IMR-90 (cell line): ENCODE data around the gene RAD18. TPM values are rescaled to one million over a fixed set of nuclear protein-coding genes. Genes with fewer than 3 reads are reported as not detected.

Experiments used
- ATAC-seq: fragments of 200-7000 bp; cut with Tn5 transposase; 2 replicates; pipeline ENCODE4 v1.9.1; 2020; ENCODE audit warnings: low read depth, mild to moderate bottlenecking, moderate library complexity
- BruUV-seq: library from RNA; stranded (reverse); fragments of 400-500 nt; replicated peaks from 2 replicates; lab custom pipeline; 2021; lab: Mats Ljungman, UMichigan
- CTCF ChIA-PET: fragments of 300-600 bp; formaldehyde crosslinking; extraction: SDS; loops from one replicate; lab custom pipeline; 2021; ENCODE audit warnings: antibody characterized with exemption; lab: Yijun Ruan, JAX
- POLR2A ChIA-PET: fragments of 300-600 bp; sonication (Branson Sonifier 250); formaldehyde crosslinking; loops from one replicate; lab custom pipeline; 2022; ENCODE audit warnings: antibody characterized with exemption; ENCODE audit not compliant: unreplicated experiment; lab: Charles Lee
- DNase-seq: peaks from one replicate; pipeline ENCODE4 v3.0.0; 2013
- H2AFZ ChIP-seq: replicated peaks from 2 replicates; pipeline ENCODE3; 2013; ENCODE audit warnings: low read length, mild to moderate bottlenecking; ENCODE audit not compliant: poor library complexity
- H2AK5ac ChIP-seq: 2 replicates; pipeline ENCODE4 v1.6.1; 2013; ENCODE audit warnings: low read depth, low read length, inconsistent platforms
- H2AK9ac ChIP-seq: replicated peaks from 2 replicates; pipeline ENCODE3; 2013; ENCODE audit warnings: mild to moderate bottlenecking, low read depth, low read length, moderate library complexity; ENCODE audit not compliant: poor library complexity
- H2BK120ac ChIP-seq: 2 replicates; pipeline ENCODE4 v1.6.1; 2013; ENCODE audit warnings: low read depth, low read length, inconsistent platforms
- H2BK15ac ChIP-seq: 3 replicates; pipeline ENCODE4 v1.6.1; 2013; ENCODE audit warnings: low read depth, low read length, inconsistent platforms
- H2BK20ac ChIP-seq: 2 replicates; pipeline ENCODE4 v1.6.1; 2013; ENCODE audit warnings: low read depth, mild to moderate bottlenecking, inconsistent platforms, low read length, moderate library complexity
- H2BK5ac ChIP-seq: 2 replicates; pipeline ENCODE4 v1.6.1; 2013; ENCODE audit warnings: mild to moderate bottlenecking, low read depth, low read length, inconsistent platforms; ENCODE audit not compliant: poor library complexity, severe bottlenecking
- H3K14ac ChIP-seq: replicated peaks from 2 replicates; pipeline ENCODE4 v1.6.1; 2013; ENCODE audit warnings: low read depth, low read length, inconsistent platforms
- H3K18ac ChIP-seq: 2 replicates; pipeline ENCODE4 v1.6.1; 2013; ENCODE audit warnings: low read depth, low read length, control low read depth
- H3K23ac ChIP-seq: 2 replicates; pipeline ENCODE4 v1.6.1; 2013; ENCODE audit warnings: low read depth, low read length, inconsistent platforms
- H3K27ac ChIP-seq: 2 replicates; pipeline ENCODE4 v1.5.1; 2013; ENCODE audit warnings: mild to moderate bottlenecking, control low read depth, low read length; ENCODE audit not compliant: insufficient read depth
- H3K27me3 ChIP-seq: 2 replicates; pipeline ENCODE4 v1.6.1; 2013; ENCODE audit warnings: low read length; ENCODE audit not compliant: control insufficient read depth, insufficient read depth
- H3K36me3 ChIP-seq: 2 replicates; pipeline ENCODE4 v1.6.1; 2013; ENCODE audit warnings: low read length, mixed read lengths; ENCODE audit not compliant: control insufficient read depth, insufficient read depth
- H3K4ac ChIP-seq: 2 replicates; pipeline ENCODE4 v1.6.1; 2013; ENCODE audit warnings: low read depth, low read length, inconsistent platforms
- H3K4me1 ChIP-seq: 2 replicates; pipeline ENCODE4 v1.6.1; 2013; ENCODE audit warnings: low read length, mixed read lengths; ENCODE audit not compliant: control insufficient read depth, insufficient read depth
- H3K4me2 ChIP-seq: 2 replicates; pipeline ENCODE4 v1.6.1; 2013; ENCODE audit warnings: low read depth, mild to moderate bottlenecking, control low read depth, low read length, moderate library complexity
- H3K4me3 ChIP-seq: 2 replicates; pipeline ENCODE4 v1.5.1; 2013; ENCODE audit warnings: low read depth, mild to moderate bottlenecking, control low read depth, low read length, moderate library complexity; ENCODE audit not compliant: insufficient read depth
- H3K56ac ChIP-seq: 2 replicates; pipeline ENCODE4 v1.6.1; 2013; ENCODE audit warnings: low read length, inconsistent platforms; ENCODE audit not compliant: insufficient read depth; ENCODE audit errors: extremely low read depth
- H3K79me1 ChIP-seq, 2 experiments: 2 replicates each; pipeline ENCODE4 v1.6.1; 2013; ENCODE audit warnings: low read length in 2 of 2, inconsistent platforms in 1 of 2, low read depth in 1 of 2
- H3K9ac ChIP-seq: 2 replicates; pipeline ENCODE4 v1.6.1; 2013; ENCODE audit warnings: low read depth, low read length, control low read depth
- H3K9me1 ChIP-seq: 2 replicates; pipeline ENCODE4 v1.6.1; 2013; ENCODE audit warnings: low read length, inconsistent platforms; ENCODE audit not compliant: insufficient read depth
- H3K9me3 ChIP-seq: 2 replicates; pipeline ENCODE4 v1.6.1; 2013; ENCODE audit warnings: low read length; ENCODE audit not compliant: control insufficient read depth, insufficient read depth
- H4K20me1 ChIP-seq: 2 replicates; pipeline ENCODE4 v1.6.1; 2013; ENCODE audit warnings: low read length, inconsistent platforms; ENCODE audit not compliant: insufficient read depth
- H4K5ac ChIP-seq: 2 replicates; pipeline ENCODE4 v1.6.1; 2013; ENCODE audit warnings: mild to moderate bottlenecking, low read depth, low read length, control low read depth
- H4K8ac ChIP-seq, 2 experiments: 2 replicates each; pipeline ENCODE4 v1.6.1; 2013; ENCODE audit warnings: low read depth in 2 of 2, low read length in 2 of 2, control low read depth in 1 of 2, inconsistent platforms in 1 of 2
- H4K91ac ChIP-seq: 2 replicates; pipeline ENCODE4 v1.6.1; 2013; ENCODE audit warnings: low read depth, low read length, inconsistent platforms; ENCODE audit not compliant: insufficient read depth
- BHLHE40 ChIP-seq: fragments of 150-350 bp; IDR thresholded peaks from 2 replicates; pipeline ENCODE4 v1.6.1; 2016; ENCODE audit warnings: mild to moderate bottlenecking, low read depth, low read length
- CEBPB ChIP-seq: IDR thresholded peaks from 2 replicates; pipeline ENCODE4 v1.6.1; 2012; ENCODE audit warnings: low read depth, low read length, improper control_type of control experiment
- CHD1 ChIP-seq: IDR thresholded peaks from 2 replicates; pipeline ENCODE4 v1.6.1; 2012; ENCODE audit warnings: low read depth, low read length, improper control_type of control experiment
- FOS ChIP-seq: fragments of 150-350 bp; IDR thresholded peaks from 2 replicates; pipeline ENCODE4 v1.6.1; 2016; ENCODE audit warnings: low read depth, low read length
- MAFK ChIP-seq: IDR thresholded peaks from 2 replicates; pipeline ENCODE4 v1.6.1; 2012; ENCODE audit warnings: low read depth, low read length, improper control_type of control experiment
- MAZ ChIP-seq: IDR thresholded peaks from 2 replicates; pipeline ENCODE4 v1.6.1; 2012; ENCODE audit warnings: low read depth, mild to moderate bottlenecking, low read length, improper control_type of control experiment, moderate library complexity, borderline replicate concordance
- MXI1 ChIP-seq: IDR thresholded peaks from 2 replicates; pipeline ENCODE4 v1.6.1; 2012; ENCODE audit warnings: low read depth, mild to moderate bottlenecking, low read length, moderate library complexity, borderline replicate concordance
- NFE2L2 ChIP-seq: fragments of 150-350 bp; IDR thresholded peaks from 2 replicates; pipeline ENCODE4 v1.6.1; 2016; ENCODE audit warnings: low read depth, mild to moderate bottlenecking, low read length
- POLR2A ChIP-seq: IDR thresholded peaks from 2 replicates; pipeline ENCODE4 v1.6.1; 2012; ENCODE audit warnings: mild to moderate bottlenecking, low read depth, low read length
- RAD21 ChIP-seq: IDR thresholded peaks from 2 replicates; pipeline ENCODE4 v1.6.1; 2012; ENCODE audit warnings: low read length, improper control_type of control experiment
- RCOR1 ChIP-seq: IDR thresholded peaks from 2 replicates; pipeline ENCODE4 v1.6.1; 2012; ENCODE audit warnings: mild to moderate bottlenecking, low read length, improper control_type of control experiment; ENCODE audit not compliant: insufficient replicate concordance
- RFX5 ChIP-seq: IDR thresholded peaks from 2 replicates; pipeline ENCODE4 v1.8.0; 2012; ENCODE audit warnings: low read depth, mild to moderate bottlenecking, low read length, moderate library complexity
- SMC3 ChIP-seq: fragments of 150-350 bp; IDR thresholded peaks from 2 replicates; pipeline ENCODE4 v1.6.1; 2016; ENCODE audit warnings: low read depth, mild to moderate bottlenecking, antibody characterized with exemption, low read length, moderate library complexity
- WGBS, 2 experiments: methylation state at CpG; one replicate each; pipeline versions ENCODE4 v1.1.5 to v1.1.7; 2013; ENCODE audit warnings: missing lambda C conversion rate in 2 of 2; ENCODE audit not compliant: insufficient read length in 1 of 2; ENCODE audit errors: extremely low coverage in 2 of 2; 5-methylcytosine and 5-hydroxymethylcytosine counted together
- dilution Hi-C: fragments of 300-500 bp; cut with HindIII; formaldehyde crosslinking; loops from one replicate; pipeline ENCODE4 v1.14.3; 2018; ENCODE audit warnings: low sequenced_read_pairs; ENCODE audit not compliant: unreplicated experiment
- in situ Hi-C: fragments of 300-500 bp; cut with MboI; formaldehyde crosslinking; loops from 3 replicates; pipeline ENCODE4 v1.14.3; 2019; ENCODE audit warnings: low sequenced_read_pairs, inconsistent platforms, mixed read lengths
- intact Hi-C: fragments of 100-400 bp; cut with micrococcal nuclease; formaldehyde crosslinking; loops from 2 replicates; pipeline ENCODE4 v1.10.0; 2022
- polyA plus RNA-seq, 3 experiments: library from polyadenylated mRNA; depleted of rRNA; stranded (reverse); fragments of >200 nt; gene quantifications; 2 replicates each; pipeline ENCODE4 v1.2.3, GENCODE V29; 2012; ENCODE audit warnings: low replicate concordance in 1 of 3
- total RNA-seq: library from RNA; depleted of rRNA; stranded (reverse); fragments of >200 nt; gene quantifications from 2 replicates; pipeline ENCODE4 v1.2.3, GENCODE V29; 2012
- TF ChIP-seq, protein P1 (sequence below): fragments of 150-350 bp; IDR thresholded peaks from 2 replicates; pipeline ENCODE4 v1.6.1; 2017; ENCODE audit warnings: mild to moderate bottlenecking, antibody characterized with exemption, low read length, low read depth
- TF ChIP-seq, protein P2 (sequence below): conservative IDR thresholded peaks from 2 replicates; pipeline ENCODE4 v1.5.1; 2012; ENCODE audit warnings: mild to moderate bottlenecking, low read depth, low read length, improper control_type of control experiment
- TF ChIP-seq, protein P3 (sequence below): fragments of 150-350 bp; IDR thresholded peaks from 2 replicates; pipeline ENCODE4 v1.6.1; 2016; ENCODE audit warnings: low read depth, mild to moderate bottlenecking, low read length, moderate library complexity, borderline replicate concordance

Gene RAD18
- total and polyA plus RNA-seq, 2 of the 4 experiments (the other 2 are of a cell fraction) = 8.2 to 17.2 TPM

DNA sequence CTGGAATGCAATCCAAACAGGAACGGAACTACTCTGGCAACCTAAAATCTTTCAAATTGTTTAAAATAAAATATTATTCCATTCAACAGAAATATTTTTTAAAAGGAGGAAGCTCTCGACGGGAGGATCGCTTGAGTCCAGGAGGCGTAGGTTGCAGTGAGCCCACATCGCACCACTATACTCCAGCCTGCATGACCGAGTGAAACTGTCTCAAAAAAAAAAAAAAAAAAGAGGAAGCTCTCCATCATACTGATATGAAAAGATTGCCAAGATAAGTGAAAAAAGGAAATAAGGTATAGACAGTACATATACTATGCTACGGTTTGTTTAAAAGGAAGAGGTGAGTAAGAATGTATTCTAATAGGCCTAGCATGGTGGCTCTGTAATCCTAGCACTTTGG is 3.6 kb downstream of the RAD18 start:
- no peak for TF ChIP-seq BHLHE40
- TF ChIP-seq MAFK = no peak
- TF ChIP-seq POLR2A = no peak
- TF ChIP-seq, protein P1, sequence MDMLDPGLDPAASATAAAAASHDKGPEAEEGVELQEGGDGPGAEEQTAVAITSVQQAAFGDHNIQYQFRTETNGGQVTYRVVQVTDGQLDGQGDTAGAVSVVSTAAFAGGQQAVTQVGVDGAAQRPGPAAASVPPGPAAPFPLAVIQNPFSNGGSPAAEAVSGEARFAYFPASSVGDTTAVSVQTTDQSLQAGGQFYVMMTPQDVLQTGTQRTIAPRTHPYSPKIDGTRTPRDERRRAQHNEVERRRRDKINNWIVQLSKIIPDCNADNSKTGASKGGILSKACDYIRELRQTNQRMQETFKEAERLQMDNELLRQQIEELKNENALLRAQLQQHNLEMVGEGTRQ = no peak
- TF ChIP-seq NFE2L2 = no peak
- no peak for TF ChIP-seq RAD21
- TF ChIP-seq, protein P2, sequence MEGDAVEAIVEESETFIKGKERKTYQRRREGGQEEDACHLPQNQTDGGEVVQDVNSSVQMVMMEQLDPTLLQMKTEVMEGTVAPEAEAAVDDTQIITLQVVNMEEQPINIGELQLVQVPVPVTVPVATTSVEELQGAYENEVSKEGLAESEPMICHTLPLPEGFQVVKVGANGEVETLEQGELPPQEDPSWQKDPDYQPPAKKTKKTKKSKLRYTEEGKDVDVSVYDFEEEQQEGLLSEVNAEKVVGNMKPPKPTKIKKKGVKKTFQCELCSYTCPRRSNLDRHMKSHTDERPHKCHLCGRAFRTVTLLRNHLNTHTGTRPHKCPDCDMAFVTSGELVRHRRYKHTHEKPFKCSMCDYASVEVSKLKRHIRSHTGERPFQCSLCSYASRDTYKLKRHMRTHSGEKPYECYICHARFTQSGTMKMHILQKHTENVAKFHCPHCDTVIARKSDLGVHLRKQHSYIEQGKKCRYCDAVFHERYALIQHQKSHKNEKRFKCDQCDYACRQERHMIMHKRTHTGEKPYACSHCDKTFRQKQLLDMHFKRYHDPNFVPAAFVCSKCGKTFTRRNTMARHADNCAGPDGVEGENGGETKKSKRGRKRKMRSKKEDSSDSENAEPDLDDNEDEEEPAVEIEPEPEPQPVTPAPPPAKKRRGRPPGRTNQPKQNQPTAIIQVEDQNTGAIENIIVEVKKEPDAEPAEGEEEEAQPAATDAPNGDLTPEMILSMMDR = no peak
- no peak for TF ChIP-seq MAZ
- TF ChIP-seq CEBPB = no peak
- TF ChIP-seq, protein P3, sequence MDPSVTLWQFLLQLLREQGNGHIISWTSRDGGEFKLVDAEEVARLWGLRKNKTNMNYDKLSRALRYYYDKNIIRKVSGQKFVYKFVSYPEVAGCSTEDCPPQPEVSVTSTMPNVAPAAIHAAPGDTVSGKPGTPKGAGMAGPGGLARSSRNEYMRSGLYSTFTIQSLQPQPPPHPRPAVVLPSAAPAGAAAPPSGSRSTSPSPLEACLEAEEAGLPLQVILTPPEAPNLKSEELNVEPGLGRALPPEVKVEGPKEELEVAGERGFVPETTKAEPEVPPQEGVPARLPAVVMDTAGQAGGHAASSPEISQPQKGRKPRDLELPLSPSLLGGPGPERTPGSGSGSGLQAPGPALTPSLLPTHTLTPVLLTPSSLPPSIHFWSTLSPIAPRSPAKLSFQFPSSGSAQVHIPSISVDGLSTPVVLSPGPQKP = no peak
- no peak for TF ChIP-seq CHD1
- no peak for TF ChIP-seq RFX5
- no peak for TF ChIP-seq SMC3
- no peak for TF ChIP-seq MXI1
- no peak for TF ChIP-seq RCOR1
- TF ChIP-seq FOS = no peak
- Histone ChIP-seq H3K27ac (no peak overlapping the region), H2AFZ (no peak overlapping the region), H2BK120ac (no peak overlapping the region), H3K9me1 (peaks cover 7% of the 10 kb centered on the region; the same call in 1 of the 2 replicates), H2BK20ac (no peak overlapping the region), H2AK9ac (no peak overlapping the region), H3K56ac (no peak overlapping the region), H3K36me3 (peaks cover 3% of the 10 kb centered on the region; the same call in 1 of the 2 replicates), H3K4me1 (peaks cover 8% of the 10 kb centered on the region), H4K8ac (no peak overlapping the region), H3K27me3 (no peaks in the 10 kb centered on the region), H3K9me3 (no peaks in the 10 kb centered on the region), H3K14ac (no peak overlapping the region), H3K9ac (no peak overlapping the region), H4K5ac (no peak overlapping the region), H4K20me1 (no peaks in the 10 kb centered on the region), H3K4me2 (no peak overlapping the region), H3K18ac (no peak overlapping the region), H2BK15ac (no peak overlapping the region), H4K91ac (no peak overlapping the region), H2AK5ac (no peak overlapping the region), H3K4ac (no peak overlapping the region), H3K4me3 (no peak overlapping the region), H2BK5ac (no peak overlapping the region), H3K79me1 (peaks cover 27 to 35% of the 10 kb centered on the region in 2 experiments), H3K23ac (no peak overlapping the region)
- intact Hi-C loops = loop anchor here (5.0 to 10.0 kb wide), 3 partner anchors 72 to 515 kb away; no protein-coding TSS in a partner anchor
- ChIA-PET POLR2A (no interaction called here), CTCF (no interaction called here)
- BruUV-seq = no TSS peak
- DNase-seq = no peak
- no CpG with 5 or more reads among the region's 8 CpGs for WGBS, 2 experiments
- no peak for ATAC-seq
- dilution Hi-C loops = no loop called here
- in situ Hi-C loops = loop anchor here (10.0 kb wide), 1 partner anchor 185 kb away; no protein-coding TSS in a partner anchor
